HCT116 (cell line): ENCODE results near the gene NUTM2E. TPM values are rescaled to one million over a fixed set of nuclear protein-coding genes. Genes with fewer than 3 reads are reported as not detected.
"Not testable (repeated sequence)": the region's sequence is repeated elsewhere in the genome, so short reads cannot be mapped to it uniquely, and the experiment has no call there.

Source experiments
- ATAC-seq: fragments of 200-7000 bp; cut with Tn5 transposase; 2 replicates; pipeline ENCODE4 v1.9.1; 2020; ENCODE audit warnings: mild to moderate bottlenecking, moderate library complexity
- BruUV-seq: library from RNA; stranded (reverse); fragments of 400-500 nt; replicated peaks from 2 replicates; lab custom pipeline; 2021; lab: Mats Ljungman, UMichigan
- CTCF ChIA-PET: fragments of 300-600 bp; sonication (Branson Sonifier 250); formaldehyde crosslinking; loops from one replicate; lab custom pipeline; 2021; ENCODE audit warnings: antibody characterized with exemption; lab: Charles Lee
- POLR2A ChIA-PET: fragments of 300-600, 350-600 bp; sonication (Branson Sonifier 250); formaldehyde crosslinking; loops from one replicate; lab custom pipeline; 2021; ENCODE audit warnings: antibody characterized with exemption; lab: Charles Lee
- RAD21 ChIA-PET, 2 experiments: fragments of 300-600 bp; sonication (Branson Sonifier 250); formaldehyde crosslinking; loops; one replicate each; lab custom pipeline; 2023; ENCODE audit warnings: low total read pairs in 2 of 2; ENCODE audit not compliant: uncharacterized antibody in 2 of 2, unreplicated experiment in 2 of 2, low non-redundant PET in 1 of 2; lab: Charles Lee
- DNase-seq: peaks from one replicate; pipeline ENCODE4 v3.0.0-alpha.2; 2010; ENCODE audit warnings: low read depth, low spot score
- H2AFZ ChIP-seq: fragments of 200-600 bp; shearing (Covaris generic), sonication (generic); 2 replicates; pipeline ENCODE4 v1.6.1; 2017; ENCODE audit warnings: low read depth, mixed run types, mixed read lengths, antibody characterized with exemption, low read length; ENCODE audit not compliant: poor library complexity, severe bottlenecking
- H3K27ac ChIP-seq: 2 replicates; pipeline ENCODE4 v1.5.1; 2012; ENCODE audit warnings: low read depth, low read length
- H3K27me3 ChIP-seq: fragments of 200-600 bp; sonication (generic); 2 replicates; pipeline ENCODE4 v1.6.1; 2016; ENCODE audit warnings: mixed run types, low read length, mixed read lengths; ENCODE audit not compliant: insufficient read depth
- H3K36me3 ChIP-seq, 2 experiments: fragments of 200-500 bp in 1 of 2; fragments of 200-600 bp in 1 of 2; sonication (Bioruptor generic) in 1 of 2; sonication (generic) in 1 of 2; 2 replicates each; pipeline versions ENCODE4 v1.5.1 to v1.6.1; 2014 to 2016; ENCODE audit warnings: low read length in 2 of 2, inconsistent platforms in 1 of 2, mixed read lengths in 1 of 2, mixed run types in 1 of 2; ENCODE audit not compliant: insufficient read depth in 2 of 2, control insufficient read depth in 1 of 2
- H3K4me1 ChIP-seq, 2 experiments: fragments of 200-600 bp in 1 of 2; sonication (generic) in 1 of 2; 2 replicates each; pipeline versions ENCODE4 v1.5.1 to v1.6.1; 2012 to 2017; ENCODE audit warnings: low read length in 2 of 2, inconsistent platforms in 1 of 2, mild to moderate bottlenecking in 1 of 2, mixed read lengths in 1 of 2, mixed run types in 1 of 2, moderate library complexity in 1 of 2; ENCODE audit not compliant: insufficient read depth in 2 of 2, control insufficient read depth in 1 of 2
- H3K4me2 ChIP-seq: fragments of 200-600 bp; sonication (generic); 2 replicates; pipeline ENCODE4 v1.6.1; 2017; ENCODE audit warnings: mixed run types, low read length, mixed read lengths
- H3K4me3 ChIP-seq, 2 experiments: fragments of 200-600 bp in 1 of 2; sonication (generic) in 1 of 2; replicated peaks in 1 of 2; 2 replicates each; pipeline ENCODE4 v1.5.1; 2011 to 2016; ENCODE audit warnings: low read length in 2 of 2, control low read depth in 1 of 2, low read depth in 1 of 2, mild to moderate bottlenecking in 1 of 2, mixed read lengths in 1 of 2, mixed run types in 1 of 2
- H3K79me2 ChIP-seq: fragments of 200-600 bp; sonication (generic); 2 replicates; pipeline ENCODE4 v1.6.1; 2017; ENCODE audit warnings: mild to moderate bottlenecking, mixed run types, low read length, moderate library complexity, mixed read lengths; ENCODE audit not compliant: insufficient read depth
- H3K9ac ChIP-seq: fragments of 200-600 bp; sonication (generic); 2 replicates; pipeline ENCODE4 v1.6.1; 2016; ENCODE audit warnings: low read length, mixed read lengths
- H3K9me2 ChIP-seq: fragments of 200-600 bp; sonication (generic), shearing (Covaris generic); 2 replicates; pipeline ENCODE4 v1.6.1; 2017; ENCODE audit warnings: mixed run types, mild to moderate bottlenecking, moderate library complexity; ENCODE audit not compliant: insufficient read depth
- H3K9me3 ChIP-seq, 2 experiments: fragments of 200-500 bp in 1 of 2; fragments of 200-600 bp in 1 of 2; sonication (Bioruptor generic) in 1 of 2; sonication (generic) in 1 of 2; 2 replicates each; pipeline ENCODE4 v1.6.1; 2014 to 2017; ENCODE audit warnings: low read length in 2 of 2, mixed read lengths in 2 of 2, inconsistent platforms in 1 of 2, low read depth in 1 of 2, mild to moderate bottlenecking in 1 of 2, mixed run types in 1 of 2, moderate library complexity in 1 of 2; ENCODE audit not compliant: control insufficient read depth in 1 of 2, insufficient read depth in 1 of 2
- H4K20me1 ChIP-seq: fragments of 200-600 bp; sonication (generic), shearing (Covaris generic); 2 replicates; pipeline ENCODE4 v1.6.1; 2017; ENCODE audit warnings: mixed run types, mild to moderate bottlenecking, moderate library complexity; ENCODE audit not compliant: insufficient read depth
- intact Hi-C: fragments of 100-400 bp; cut with micrococcal nuclease; formaldehyde crosslinking; loops from 2 replicates; pipeline ENCODE4 v1.10.0; 2022
- total RNA-seq: library from RNA; stranded (reverse); gene quantifications from one replicate; pipeline ENCODE4 v1.2.1, GENCODE V29; 2021; ENCODE audit not compliant: unreplicated experiment

NUTM2E gene
- total RNA-seq, 1 experiment from 2014 or later, result 0.15 TPM

DNA sequence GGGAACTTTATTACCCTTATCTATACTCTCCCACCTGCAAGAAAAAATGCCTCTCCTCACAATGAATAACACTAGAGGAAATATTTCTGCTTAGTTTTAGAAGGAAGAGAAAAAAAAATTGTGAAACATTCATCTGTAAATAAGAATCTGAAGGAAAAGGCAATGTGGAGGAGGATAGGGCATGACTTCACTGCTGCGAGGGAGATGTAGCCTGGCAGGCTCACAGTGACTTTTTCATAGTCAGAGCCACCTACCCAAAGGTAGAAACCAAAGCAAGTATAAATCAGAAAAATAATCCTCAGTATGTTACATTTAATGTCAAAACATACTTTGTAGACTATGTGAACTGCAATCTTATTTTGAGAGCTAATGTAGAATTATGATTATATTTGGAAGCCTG is 10.4 kb downstream of the NUTM2E start:
- POLR2A ChIA-PET, RAD21 ChIA-PET, H3K27ac ChIP-seq, H3K9me3 ChIP-seq, H3K27me3 ChIP-seq, H3K9me2 ChIP-seq, intact Hi-C loops, H4K20me1 ChIP-seq, H3K4me1 ChIP-seq, H2AFZ ChIP-seq, H3K9ac ChIP-seq, BruUV-seq, H3K36me3 ChIP-seq, H3K79me2 ChIP-seq, H3K4me3 ChIP-seq, H3K4me2 ChIP-seq, CTCF ChIA-PET, ATAC-seq, DNase-seq: not testable (repeated sequence)

GRCh38 chr10:79838441-79838840 is 11.9 kb downstream of the NUTM2E start:
- intact Hi-C loops, CTCF ChIA-PET: not testable (repeated sequence)

DNA sequence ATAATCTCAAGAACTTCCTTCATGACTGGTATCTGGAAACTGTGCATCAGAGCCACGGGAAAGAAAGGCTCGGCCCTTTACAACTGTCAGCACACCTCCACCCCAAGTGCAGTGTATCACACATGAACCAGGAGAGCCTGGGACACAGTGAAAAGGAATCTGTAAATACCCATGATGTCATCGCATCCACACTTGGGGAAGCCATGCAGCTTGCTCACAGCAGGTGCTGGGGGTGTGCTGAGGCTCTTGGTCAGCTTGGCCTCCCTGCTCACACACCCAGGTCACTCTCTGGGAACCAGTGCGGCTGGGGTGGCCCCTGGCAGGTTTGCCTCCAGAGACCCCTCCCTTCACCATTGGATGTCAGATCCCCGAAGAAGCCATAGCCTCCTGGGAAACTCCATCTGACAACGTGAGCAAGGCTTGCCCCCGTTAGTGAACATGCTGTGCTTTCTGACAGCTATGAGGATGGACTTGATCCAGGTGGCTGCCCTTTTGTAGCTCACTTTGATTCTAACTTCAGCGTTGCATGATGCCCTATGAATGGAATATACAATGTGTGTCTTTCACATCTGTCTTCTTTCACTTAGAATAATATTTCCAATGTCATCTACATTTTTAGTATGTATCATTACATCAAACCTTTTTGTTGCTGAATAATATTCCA is 26.8 kb downstream of the NUTM2E start:
- CTCF ChIA-PET, DNase-seq, H3K9me2 ChIP-seq, H3K4me2 ChIP-seq, POLR2A ChIA-PET, RAD21 ChIA-PET, H3K9ac ChIP-seq, BruUV-seq, H3K4me1 ChIP-seq, intact Hi-C loops, H3K4me3 ChIP-seq, H3K27ac ChIP-seq, ATAC-seq, H2AFZ ChIP-seq, H3K27me3 ChIP-seq, H3K79me2 ChIP-seq, H3K9me3 ChIP-seq, H3K36me3 ChIP-seq, H4K20me1 ChIP-seq: not testable (repeated sequence)

More at GRCh38 chr10:79838441-79838840, 11.9 kb downstream of the NUTM2E start:
- DNase-seq, H3K9ac ChIP-seq, H3K4me1 ChIP-seq, H3K36me3 ChIP-seq, H3K27me3 ChIP-seq, H2AFZ ChIP-seq, ATAC-seq, H3K9me2 ChIP-seq, H4K20me1 ChIP-seq, H3K4me3 ChIP-seq, H3K27ac ChIP-seq, H3K79me2 ChIP-seq, H3K4me2 ChIP-seq, RAD21 ChIA-PET, POLR2A ChIA-PET, H3K9me3 ChIP-seq, BruUV-seq: not testable (repeated sequence)

DNA sequence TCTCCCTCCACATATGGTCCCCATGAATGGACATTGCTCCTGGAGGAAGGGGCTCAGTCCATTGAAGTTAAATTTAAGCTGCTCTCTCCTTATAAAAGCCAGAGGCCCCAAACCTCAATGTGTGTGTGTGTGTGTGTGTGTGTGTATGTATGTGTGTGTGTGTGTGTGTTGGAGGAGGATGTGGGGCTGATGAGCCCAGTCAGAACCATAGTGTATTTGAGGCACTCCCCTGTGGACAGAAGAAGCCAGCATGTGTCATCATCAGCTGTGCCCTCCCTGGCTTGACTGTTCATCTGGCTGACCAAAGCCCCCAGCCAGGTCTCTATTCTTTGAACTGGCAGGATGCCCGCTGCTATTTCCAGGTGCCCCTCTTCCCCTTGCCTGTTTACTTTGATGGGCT is 35.7 kb downstream of the NUTM2E start:
- H3K79me2 ChIP-seq, BruUV-seq, CTCF ChIA-PET, H3K9ac ChIP-seq, H3K4me1 ChIP-seq, H3K9me3 ChIP-seq, H3K4me2 ChIP-seq, H3K9me2 ChIP-seq, H4K20me1 ChIP-seq, intact Hi-C loops, H3K36me3 ChIP-seq, H3K27ac ChIP-seq, POLR2A ChIA-PET, ATAC-seq, H2AFZ ChIP-seq, H3K27me3 ChIP-seq, RAD21 ChIA-PET, H3K4me3 ChIP-seq, DNase-seq: not testable (repeated sequence)
